CD4-positive, alpha-beta T cell treated with Interferon gamma for 1 hour (primary cell): Measurements from ENCODE around the gene POLR2B.
"Not testable (repeated sequence)": the region's sequence is repeated elsewhere in the genome, so short reads cannot be mapped to it uniquely, and the experiment has no call there.

Experiments used
- DNase-seq: peaks from one replicate; pipeline ENCODE4 v3.0.0-alpha.2; 2020

The POLR2B gene

DNA sequence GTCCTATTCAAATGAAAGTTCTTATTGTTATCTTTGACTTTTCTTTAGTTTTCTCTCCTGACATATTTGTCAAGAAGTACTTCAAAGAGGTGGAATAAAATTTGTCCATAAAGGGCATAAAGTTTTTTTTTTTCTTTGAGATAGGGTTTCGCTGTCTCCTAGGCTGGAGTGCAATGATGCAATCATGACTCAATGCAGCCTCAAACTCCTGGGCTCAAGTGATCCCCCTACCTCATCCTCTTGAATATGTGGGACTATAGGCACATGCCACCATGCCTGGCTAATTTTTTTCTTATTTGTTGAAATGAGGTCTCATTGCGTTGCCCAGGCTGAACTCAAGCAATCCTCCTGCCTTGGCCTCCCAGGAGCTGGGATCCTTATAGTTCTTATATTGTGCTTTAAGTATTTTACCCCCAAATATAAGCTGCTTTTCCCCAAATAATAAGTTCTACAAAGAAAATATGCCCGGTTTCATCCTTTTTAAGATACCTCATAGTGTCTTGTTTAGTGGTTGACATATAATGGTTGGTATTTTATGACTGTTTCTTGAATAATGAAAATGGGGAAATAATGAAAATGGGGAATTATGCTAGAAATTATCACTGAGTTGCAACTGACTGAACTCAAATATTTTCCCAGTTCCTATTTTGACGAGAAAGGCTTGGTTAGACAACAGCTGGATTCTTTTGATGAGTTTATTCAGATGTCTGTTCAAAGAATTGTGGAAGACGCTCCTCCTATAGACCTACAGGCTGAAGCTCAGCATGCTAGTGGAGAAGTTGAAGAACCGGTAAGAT is 11.6 kb downstream of the POLR2B start:
- no peak for DNase-seq

DNA sequence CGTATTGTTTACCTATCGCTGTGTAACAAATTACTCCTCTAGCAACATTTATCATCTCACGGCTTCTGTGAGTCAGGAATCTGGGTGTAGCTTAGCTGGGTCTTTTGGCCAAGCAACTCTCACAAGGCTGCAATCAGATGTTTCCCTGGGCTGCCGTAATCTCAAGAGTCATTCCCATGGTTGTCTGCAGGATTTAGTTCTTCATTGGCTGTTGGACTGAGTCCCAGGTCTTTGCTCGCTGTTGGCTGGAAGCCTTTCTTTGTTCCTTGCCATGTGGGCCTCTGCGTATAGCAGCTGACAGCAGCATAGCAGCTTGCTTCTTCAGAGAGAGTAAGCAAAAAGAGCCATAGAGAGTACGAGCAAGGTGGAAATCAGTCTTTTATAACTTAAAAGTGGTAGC is 16.8 kb downstream of the POLR2B start:
- no peak for DNase-seq

DNA sequence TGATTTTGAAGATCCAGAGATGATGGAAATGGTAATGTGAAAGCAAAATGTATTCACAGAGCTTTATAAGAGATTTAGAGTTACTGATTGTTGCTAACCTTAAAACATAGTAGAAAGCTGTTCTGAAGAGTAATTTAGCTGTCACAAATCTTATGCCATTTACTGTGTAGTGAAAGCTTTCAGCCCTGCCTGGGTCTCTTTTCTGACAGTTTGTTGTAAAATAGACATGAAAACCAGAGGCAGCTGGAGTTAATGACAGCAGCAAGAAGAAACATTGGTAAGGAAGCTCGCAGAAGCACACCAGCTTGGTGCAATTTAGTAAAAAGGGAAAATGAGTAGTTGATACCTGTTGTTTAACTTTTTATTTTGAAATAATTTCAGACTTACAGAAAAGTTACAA is 21.1 kb downstream of the POLR2B start:
- DNase-seq, result no peak

DNA sequence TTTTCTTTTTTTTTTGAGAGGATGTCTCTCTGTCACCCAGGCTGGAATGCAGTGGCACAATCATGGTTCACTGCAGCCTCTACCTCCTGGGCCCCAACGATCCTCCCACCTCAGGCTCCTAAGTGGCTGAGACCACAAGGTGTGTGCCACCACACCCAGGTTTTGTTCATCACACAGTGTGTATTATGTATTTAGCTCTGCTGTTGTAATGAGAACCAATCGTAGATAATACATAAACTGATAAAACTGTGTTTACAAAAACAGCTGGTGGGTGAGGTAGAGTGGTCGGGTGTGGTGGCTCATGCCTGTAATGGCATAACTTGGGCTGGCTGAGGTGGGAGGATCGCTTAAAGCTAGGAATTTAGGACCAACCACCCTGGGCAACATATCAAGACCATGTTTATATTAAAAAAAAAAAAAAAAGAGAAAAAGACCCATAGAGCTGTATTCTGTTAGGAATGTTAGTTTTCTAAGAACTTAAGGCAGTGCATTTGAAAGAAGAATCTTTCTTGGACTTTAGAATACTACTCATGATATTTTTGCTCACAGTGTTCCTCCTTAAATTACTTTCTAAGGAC is 34.9 kb downstream of the POLR2B start:
- DNase-seq, result no peak

DNA sequence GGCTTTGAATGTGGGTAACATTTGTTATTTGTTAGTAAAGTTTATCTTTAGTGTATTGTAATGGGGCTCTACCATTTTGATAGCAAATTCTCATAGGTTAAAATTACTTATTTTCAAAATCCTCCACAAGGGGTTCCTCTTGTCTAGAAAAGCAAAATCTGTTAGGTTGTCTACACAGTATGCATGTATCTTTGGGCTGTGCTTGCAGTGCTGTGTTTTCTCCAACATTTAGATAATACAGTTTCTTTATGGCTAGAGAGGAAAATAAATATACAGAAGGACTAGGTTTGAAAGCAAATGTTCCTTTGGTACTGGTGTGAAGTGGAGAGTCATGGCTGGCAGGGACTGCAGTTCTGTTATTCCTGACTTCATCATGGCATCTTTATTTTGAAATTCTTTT is 40.3 kb downstream of the POLR2B start:
- DNase-seq, result no peak

DNA sequence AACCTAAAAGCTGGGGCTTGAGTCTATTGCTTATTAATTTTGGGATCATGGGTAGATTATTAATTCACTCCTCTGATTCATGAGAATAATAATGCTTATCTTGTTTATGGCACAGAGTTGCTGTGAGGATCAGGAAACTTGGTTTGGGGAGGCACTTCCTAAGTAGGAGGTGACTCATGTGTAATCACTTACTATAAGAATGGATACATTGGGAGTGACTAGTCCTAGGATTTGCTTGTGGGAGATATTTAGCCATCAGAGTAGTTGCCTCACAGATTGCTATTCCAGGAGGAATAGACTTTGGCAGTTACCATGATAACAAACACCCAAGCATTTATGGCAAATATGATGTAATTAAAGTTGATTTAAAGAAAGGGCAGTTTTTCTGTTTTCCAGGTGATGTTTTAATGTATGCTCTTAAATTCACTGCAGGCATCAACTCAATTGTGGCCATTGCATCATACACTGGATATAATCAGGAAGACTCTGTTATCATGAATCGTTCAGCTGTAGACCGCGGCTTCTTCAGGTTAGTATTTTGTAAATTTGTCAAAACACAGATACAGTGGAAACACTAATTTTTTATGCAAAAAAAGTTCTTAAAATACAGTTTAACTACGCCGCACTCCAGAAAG is 41.9 kb downstream of the POLR2B start:
- DNase-seq, result no peak

DNA sequence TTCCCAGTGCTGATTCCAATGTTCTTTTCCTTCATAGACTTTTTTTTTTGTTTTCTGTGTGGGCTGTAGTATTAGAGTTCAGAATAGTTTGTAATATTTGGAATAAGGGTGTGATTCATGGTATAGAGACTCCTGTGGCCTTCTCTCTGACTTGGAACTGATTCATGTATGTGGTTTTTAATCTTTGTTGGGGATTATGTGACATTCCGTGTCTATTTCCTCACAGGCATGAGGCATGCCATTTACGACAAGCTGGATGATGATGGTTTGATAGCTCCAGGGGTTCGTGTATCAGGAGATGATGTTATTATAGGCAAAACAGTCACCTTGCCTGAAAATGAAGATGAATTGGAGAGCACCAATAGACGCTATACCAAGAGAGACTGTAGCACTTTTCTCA is 44.4 kb downstream of the POLR2B start:
- no peak for DNase-seq

DNA sequence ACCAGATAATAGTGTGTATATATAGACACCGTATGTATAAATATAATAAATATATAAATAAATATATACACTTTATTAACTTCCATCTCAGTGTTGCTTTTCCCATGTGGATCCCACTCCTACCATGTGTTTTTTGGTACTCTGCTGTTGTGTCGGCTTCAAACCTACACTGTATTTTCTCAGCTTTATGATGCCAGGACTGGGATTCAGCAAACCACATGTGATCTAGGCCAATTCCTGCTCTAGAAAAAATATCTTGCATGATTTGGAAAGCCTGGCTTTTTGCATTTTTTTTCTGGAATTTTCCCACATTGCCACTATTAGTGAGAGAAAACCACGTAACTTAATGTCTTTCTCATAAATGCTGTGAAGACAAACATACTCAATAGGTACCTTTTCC is 55.8 kb downstream of the POLR2B start:
- DNase-seq, result no peak

DNA sequence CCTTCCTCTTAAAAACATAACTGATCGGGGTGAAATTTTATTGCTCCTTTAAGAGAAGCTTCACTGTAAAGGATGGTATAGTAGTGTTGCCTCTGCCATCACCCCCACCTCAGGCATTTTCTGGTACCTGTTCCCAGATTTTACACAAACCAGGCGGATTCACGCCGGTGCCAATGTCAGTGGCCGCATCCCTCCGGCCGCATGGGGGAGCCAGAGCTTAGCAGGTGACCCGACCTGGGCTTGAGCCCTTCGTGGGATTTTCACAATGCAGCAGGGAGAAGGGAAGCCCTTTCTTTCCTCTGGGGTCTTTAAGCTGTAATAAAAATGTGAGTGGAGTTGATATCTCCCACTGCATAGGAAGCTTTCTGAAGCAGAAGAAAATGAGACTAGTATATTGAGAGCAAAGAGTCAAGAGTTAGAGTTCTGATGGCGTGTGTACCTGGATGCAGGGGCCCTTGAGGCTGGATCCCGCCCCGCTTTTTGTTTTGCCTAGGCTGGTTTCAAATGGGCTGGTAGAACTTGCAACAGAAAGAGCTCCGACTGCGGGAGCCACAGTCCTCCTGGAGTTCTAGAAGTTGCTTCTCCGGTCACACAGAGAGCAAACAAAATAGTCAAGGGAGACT is 59.4 kb downstream of the POLR2B start:
- DNase-seq, result no peak

DNA sequence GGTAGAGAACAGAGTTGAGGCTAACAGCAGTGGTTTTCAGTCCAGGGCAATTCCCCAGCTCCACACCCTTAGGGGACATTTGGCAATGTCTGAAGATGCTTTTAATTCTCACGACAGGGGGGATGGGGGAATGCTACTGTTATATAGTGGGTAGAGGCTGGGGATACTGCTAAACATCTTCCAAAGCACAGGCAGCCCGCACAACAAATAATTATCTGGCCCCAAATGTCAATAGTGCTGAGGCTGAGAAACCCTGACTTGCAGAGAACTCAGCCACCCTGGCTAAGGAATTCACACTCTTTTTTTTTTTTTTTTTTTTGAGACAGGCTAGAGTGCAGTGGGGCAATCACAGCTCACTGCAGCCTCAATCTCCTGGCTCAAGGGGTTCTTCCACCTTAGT is 60.6 kb downstream of the POLR2B start:
- no peak for DNase-seq

DNA sequence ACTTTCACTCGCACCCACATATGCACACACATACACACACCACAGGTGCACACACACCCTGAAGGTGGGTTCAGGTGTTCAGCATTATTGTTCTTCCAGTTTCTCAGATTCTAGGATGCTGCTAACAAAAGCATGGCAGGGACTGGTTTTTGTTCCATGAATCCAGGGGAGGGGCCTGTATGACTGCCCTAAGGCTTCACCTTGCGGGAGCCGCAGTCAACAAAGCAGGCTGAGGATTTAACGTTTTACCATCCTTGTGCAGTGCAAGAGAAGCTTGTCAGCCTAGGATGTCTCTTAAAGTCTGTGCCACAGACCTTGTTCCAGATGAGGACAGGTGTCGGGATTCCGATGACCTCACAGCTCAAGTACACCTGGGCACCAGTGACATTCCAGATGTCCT is 61.8 kb downstream of the POLR2B start:
- DNase-seq, result no peak

DNA sequence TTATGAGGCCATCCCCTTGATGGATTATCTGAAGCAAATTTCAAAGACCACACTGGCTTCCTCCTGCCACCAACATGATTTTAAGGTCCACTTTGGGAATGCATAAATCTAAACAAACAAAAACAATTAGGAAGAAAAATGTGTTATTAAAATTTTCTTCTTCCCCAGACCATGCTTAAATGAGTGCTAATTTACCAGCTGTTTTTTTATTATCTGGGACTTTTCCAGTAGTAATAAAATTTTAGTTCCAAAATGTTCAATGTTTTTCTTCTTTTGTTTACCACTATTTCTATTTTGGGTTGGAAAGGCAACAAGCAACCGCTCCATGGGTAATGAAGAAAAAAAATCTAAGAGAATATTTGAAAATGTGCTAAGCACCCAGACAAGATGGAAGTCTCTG is 62.3 kb downstream of the POLR2B start:
- no peak for DNase-seq

DNA sequence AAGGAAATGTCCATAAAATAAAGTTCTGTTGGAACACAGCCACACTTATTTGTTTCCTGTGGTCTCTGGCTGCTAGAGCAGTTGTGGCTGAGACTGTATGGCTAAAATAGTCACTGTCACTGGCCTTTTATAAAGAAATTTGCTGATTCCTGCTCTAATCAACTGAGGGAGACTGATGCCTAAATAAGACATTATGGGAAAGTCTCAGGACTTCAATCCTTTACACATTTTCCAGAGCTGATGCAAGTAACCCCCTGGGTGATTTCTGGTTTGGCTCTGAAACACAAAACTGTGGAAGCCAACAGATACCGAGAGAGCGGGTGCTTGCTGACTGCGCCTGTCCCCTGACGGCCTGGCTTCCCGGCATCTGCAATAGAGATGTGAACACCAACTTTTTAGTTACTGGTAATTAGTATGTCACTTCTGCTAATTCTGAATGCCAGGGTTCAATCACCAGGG is 64.0 kb downstream of the POLR2B start:
- no peak for DNase-seq

DNA sequence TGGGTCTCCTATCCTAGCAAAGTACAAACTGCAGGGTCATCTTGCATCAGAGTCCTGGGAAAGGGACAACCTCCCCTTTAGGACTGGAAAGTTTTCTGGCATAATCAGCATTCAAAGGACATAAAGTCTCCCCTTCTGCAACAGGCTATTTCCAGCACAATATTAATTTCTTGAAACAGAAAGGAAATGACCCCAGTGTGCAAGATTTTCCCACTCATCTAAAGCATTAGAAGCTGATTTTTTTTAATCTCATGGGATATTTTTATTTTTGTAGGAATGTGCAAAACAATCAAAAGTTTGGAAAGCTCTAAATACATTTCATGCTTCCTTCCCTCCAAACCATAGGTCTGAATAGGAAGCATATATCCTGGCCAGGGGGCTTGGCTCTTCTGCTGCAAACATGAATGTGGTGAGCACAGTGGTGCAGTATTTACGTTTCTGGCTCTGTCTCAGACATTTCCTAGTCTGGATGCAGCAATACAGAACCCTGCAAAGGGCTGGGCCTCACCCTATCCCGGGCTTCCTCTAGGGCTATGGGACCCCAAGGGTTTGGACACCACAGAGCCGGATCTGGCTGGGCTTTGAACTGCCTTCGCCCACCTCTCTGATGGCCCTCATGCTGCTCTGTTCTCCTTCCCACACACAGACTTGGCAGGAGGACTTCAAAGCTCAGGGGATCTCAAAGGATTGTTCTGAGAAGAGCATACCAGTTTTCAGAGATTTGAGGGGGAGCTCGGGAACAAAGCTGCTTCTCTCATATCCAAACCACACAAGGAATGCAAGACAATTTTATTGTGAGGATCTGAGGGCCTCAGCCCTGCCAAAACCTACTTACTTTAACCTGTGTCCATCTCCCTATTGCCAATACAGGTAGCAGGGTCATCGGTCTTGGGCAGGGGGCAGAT is 64.9 kb downstream of the POLR2B start:
- no peak for DNase-seq

DNA sequence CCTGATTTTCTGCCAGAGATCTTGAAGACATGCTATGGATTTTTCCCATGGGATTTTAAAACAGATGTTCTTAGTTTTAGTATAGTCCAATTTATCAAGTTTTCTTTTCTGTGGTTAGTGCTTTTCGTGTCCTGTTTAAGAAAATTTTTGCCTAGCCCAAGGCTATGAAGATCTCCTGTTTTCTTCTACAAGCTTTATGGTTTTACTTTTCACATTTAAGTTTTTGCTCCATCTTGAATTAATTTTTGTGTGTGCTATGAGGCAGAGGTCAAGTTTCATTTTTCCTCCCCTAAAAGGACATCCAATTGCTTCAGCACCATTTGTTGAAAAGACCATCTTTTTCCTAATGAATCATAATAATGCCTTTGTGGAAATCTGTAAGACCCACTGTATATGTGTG is 65.6 kb downstream of the POLR2B start:
- DNase-seq, result no peak

DNA sequence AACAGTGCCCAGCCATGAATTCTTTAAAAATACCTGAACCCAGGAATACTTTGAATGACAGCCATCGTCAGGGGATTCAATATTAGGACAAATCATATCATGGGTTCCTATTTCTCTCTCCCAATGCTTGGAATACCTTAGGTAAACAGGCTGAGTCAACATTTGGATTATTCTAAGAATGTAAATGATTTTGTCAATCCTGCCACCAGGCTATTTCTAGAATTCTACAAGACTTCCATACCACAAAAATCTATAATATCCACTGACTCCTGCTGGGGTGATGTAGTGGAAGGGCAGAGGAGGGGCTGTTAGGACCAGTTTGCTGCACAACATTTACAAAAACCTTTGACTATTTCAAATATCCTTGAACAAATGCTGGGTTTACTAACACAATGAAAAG is 66.3 kb downstream of the POLR2B start:
- DNase-seq, result no peak

DNA sequence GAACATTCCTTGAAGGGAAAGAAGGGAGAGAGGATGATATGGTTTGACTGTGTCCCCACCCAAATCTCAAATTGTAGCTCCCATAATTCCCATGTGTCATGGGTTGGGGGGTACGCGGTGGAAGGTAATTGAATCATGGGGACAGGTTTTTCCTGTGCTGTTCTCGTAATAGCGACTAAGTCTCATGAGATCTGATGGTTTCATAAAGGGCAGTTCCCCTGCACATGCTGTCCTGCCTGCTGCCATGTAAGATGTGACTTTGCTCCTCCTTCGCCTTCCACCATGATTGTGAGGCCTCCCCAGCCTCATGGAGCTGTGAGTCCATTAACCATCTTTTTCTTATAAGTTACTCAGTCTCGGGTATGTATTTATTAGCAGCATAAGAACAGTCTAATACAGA is 68.3 kb downstream of the POLR2B start:
- DNase-seq, result not testable (repeated sequence)

DNA sequence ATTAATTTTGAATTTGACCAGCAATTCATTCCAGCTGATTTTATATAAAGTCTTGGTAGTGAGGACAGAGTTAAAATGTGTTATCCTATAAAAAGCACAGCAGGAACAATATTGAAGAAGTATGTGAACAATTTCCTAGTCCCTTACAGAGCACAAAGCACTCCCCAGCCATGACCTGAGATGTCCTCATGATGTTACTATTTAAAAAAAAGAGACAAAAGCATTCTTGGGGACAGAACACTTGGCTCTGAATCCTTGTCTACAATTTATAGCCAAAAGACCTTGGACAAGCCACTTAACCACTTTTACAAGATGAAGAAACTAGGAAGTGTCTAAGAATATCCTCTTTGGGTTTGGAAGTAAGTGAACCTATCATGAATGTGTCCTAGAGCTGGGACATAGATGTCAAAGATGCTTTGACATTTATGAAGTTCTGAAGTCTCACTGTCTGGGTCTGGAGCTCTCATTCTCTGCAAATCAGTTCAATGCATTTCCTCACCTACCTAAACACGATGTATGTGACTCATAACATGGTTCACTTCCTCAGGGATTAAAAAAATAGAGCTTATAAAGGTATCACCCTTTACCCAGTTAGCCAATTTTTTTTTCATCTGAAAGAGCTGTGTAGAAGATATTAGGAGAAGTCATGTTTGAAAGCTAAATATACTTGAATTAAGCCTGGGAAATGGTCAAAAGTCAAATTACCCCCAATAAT is 70.1 kb downstream of the POLR2B start:
- DNase-seq, result no peak

DNA sequence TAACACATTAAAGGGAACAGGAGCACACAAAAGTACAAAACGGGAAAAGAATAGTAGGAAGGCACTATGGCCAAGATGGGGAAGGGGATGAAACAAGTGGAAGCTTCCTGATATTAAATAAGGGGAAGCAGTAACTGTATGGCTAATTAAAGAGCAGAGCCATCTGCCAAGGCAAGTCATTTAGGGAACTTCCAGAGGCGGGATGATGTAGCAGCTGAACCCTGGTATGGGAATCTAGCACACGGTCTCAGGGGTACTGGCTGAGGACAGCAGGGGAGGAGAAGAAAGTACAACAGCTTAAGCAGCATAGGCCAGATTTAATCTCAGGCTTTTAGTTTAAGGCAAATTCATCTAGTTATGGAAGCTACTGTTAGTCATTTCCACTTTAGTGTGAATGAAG is 72.4 kb downstream of the POLR2B start:
- no peak for DNase-seq

DNA sequence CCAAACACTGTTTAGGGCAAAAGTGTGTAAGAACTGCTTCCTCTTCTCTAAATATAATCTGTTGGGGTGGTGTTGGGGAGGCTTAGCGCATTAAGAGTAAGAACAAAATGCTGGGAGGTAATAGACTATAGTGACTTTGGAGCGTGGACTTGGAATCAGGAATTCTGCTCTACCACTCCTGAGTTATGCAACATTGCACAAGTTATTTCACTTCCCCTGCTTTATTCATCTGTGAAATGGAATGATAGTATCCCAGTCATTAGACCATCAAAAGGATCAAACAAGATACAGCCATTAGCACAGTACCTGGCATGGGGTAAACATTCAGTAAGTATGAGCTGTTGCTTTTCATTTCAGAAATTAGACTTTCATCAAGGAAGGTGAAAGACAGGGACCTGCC is 72.8 kb downstream of the POLR2B start:
- no peak for DNase-seq

DNA sequence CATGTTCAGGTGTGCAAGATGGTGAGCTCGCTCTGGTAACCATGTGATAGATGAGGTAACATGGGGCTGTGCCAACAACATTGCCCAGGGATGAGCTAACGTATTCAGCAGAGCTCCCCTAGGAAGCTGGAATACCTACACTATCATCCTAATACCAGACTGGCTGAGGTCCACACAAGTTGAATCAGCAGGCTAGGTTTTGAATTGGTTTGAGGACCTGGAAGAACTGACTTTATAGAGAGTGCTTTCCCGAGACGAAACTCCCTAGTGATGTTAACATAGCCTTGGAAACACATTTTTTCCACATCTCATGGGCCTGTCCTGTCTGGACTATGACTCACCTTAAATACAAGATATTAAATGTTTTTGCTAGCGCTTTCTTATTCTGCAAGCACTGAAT is 74.8 kb downstream of the POLR2B start:
- no peak for DNase-seq

DNA sequence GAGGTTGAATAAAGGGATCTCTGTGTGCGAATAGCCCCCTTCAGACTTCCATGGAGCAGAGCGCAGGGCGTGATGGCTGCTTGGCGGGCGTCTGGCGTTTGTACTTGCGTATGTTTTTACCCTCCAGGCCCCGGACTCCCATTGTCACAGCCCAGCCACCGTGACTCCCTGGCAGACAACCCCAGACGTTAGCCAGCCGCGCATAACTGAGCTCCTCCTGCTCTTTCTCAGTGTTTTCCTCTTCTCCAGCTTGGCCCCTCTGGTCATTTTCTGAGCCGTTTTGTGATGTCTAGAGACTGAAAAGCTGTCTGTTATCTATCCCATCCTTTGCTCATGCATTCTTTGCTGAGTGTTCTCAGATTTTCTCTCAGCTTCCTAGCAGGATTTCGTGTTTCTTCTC is 77.2 kb downstream of the POLR2B start:
- DNase-seq, result no peak
